H9 (cell line): Measurements from ENCODE around the gene AACS. TPM values are rescaled to one million over a fixed set of nuclear protein-coding genes. Genes with fewer than 3 reads are reported as not detected.

Experiments
- DNase-seq: peaks from one replicate; pipeline ENCODE4 v3.0.0-alpha.2; 2017
- H2AFZ ChIP-seq: one replicate; pipeline ENCODE4 v1.6.1; 2013; ENCODE audit warnings: mild to moderate bottlenecking, low read length, control low read depth, moderate library complexity
- H2AK5ac ChIP-seq: 2 replicates; pipeline ENCODE4 v1.6.1; 2013; ENCODE audit warnings: low read length, control low read depth, mixed read lengths; ENCODE audit not compliant: insufficient read length
- H2BK120ac ChIP-seq: one replicate; pipeline ENCODE4 v1.6.1; 2013; ENCODE audit warnings: low read depth, mild to moderate bottlenecking, low read length, control low read depth, inconsistent platforms; ENCODE audit not compliant: poor library complexity, severe bottlenecking
- H2BK12ac ChIP-seq: 2 replicates; pipeline ENCODE4 v1.6.1; 2013; ENCODE audit warnings: low read length, control low read depth, mixed read lengths, low read depth; ENCODE audit not compliant: insufficient read length
- H2BK15ac ChIP-seq: 2 replicates; pipeline ENCODE4 v1.6.1; 2013; ENCODE audit warnings: low read depth, low read length, control low read depth
- H2BK20ac ChIP-seq: one replicate; pipeline ENCODE4 v1.6.1; 2013; ENCODE audit warnings: low read depth, mild to moderate bottlenecking, low read length, control low read depth, inconsistent platforms; ENCODE audit not compliant: poor library complexity, severe bottlenecking
- H2BK5ac ChIP-seq: 2 replicates; pipeline ENCODE4 v1.6.1; 2013; ENCODE audit warnings: low read length, control low read depth, mixed read lengths; ENCODE audit not compliant: insufficient read length
- H3K14ac ChIP-seq: 2 replicates; pipeline ENCODE4 v1.6.1; 2013; ENCODE audit warnings: low read length, control low read depth; ENCODE audit not compliant: insufficient read depth
- H3K18ac ChIP-seq: 2 replicates; pipeline ENCODE4 v1.6.1; 2013; ENCODE audit warnings: low read depth, mild to moderate bottlenecking, mixed read lengths, low read length, control low read depth; ENCODE audit not compliant: insufficient read length
- H3K23ac ChIP-seq: 2 replicates; pipeline ENCODE4 v1.6.1; 2013; ENCODE audit warnings: low read length, control low read depth, mixed read lengths, low read depth; ENCODE audit not compliant: insufficient read length
- H3K23me2 ChIP-seq: 2 replicates; pipeline ENCODE4 v1.6.1; 2013; ENCODE audit warnings: low read depth, mild to moderate bottlenecking, mixed read lengths, low read length, control low read depth; ENCODE audit not compliant: insufficient read length, poor library complexity, severe bottlenecking
- H3K27ac ChIP-seq: 2 replicates; pipeline ENCODE4 v1.5.1; 2013; ENCODE audit warnings: low read length, control low read depth, mixed read lengths, low read depth; ENCODE audit not compliant: insufficient read length
- H3K27me3 ChIP-seq: 2 replicates; pipeline ENCODE4 v1.6.1; 2013; ENCODE audit warnings: low read length, control low read depth, inconsistent platforms; ENCODE audit not compliant: insufficient read depth
- H3K4ac ChIP-seq: 2 replicates; pipeline ENCODE4 v1.6.1; 2013; ENCODE audit warnings: low read depth, mild to moderate bottlenecking, control low read depth, inconsistent platforms, low read length, moderate library complexity
- H3K4me1 ChIP-seq: 2 replicates; pipeline ENCODE4 v1.6.1; 2013; ENCODE audit warnings: low read length, control low read depth, inconsistent platforms; ENCODE audit not compliant: insufficient read depth
- H3K4me2 ChIP-seq: 2 replicates; pipeline ENCODE4 v1.6.1; 2013; ENCODE audit warnings: low read length, control low read depth, mixed read lengths; ENCODE audit not compliant: insufficient read length, insufficient read depth
- H3K56ac ChIP-seq: 2 replicates; pipeline ENCODE4 v1.6.1; 2013; ENCODE audit warnings: low read depth, mild to moderate bottlenecking, mixed read lengths, low read length, control low read depth; ENCODE audit not compliant: insufficient read length
- H3K79me1 ChIP-seq: 2 replicates; pipeline ENCODE4 v1.6.1; 2013; ENCODE audit warnings: low read depth, mild to moderate bottlenecking, moderate library complexity, low read length, control low read depth, inconsistent platforms; ENCODE audit not compliant: insufficient read depth, poor library complexity, severe bottlenecking
- H3K79me2 ChIP-seq: 2 replicates; pipeline ENCODE4 v1.6.1; 2013; ENCODE audit warnings: low read length, control low read depth, inconsistent platforms; ENCODE audit not compliant: insufficient read depth
- H3K9ac ChIP-seq: 2 replicates; pipeline ENCODE4 v1.6.1; 2013; ENCODE audit warnings: low read length, control low read depth, mixed read lengths; ENCODE audit not compliant: insufficient read length; ENCODE audit errors: extremely low read depth
- H3K9me3 ChIP-seq: one replicate; pipeline ENCODE4 v1.6.1; 2013; ENCODE audit warnings: low read depth, low read length, inconsistent platforms; ENCODE audit not compliant: control insufficient read depth
- H3T11ph ChIP-seq: one replicate; pipeline ENCODE4 v1.6.1; 2013; ENCODE audit warnings: mild to moderate bottlenecking, low read length, control low read depth, inconsistent platforms
- H4K20me1 ChIP-seq: one replicate; pipeline ENCODE4 v1.6.1; 2013; ENCODE audit not compliant: control insufficient read depth, insufficient read length, insufficient read depth
- H4K5ac ChIP-seq: 2 replicates; pipeline ENCODE4 v1.6.1; 2013; ENCODE audit warnings: low read depth, mild to moderate bottlenecking, mixed read lengths, low read length, control low read depth; ENCODE audit not compliant: insufficient read length
- H4K8ac ChIP-seq: replicated peaks from 2 replicates; pipeline ENCODE4 v1.6.1; 2013; ENCODE audit warnings: low read length, control low read depth, mixed read lengths, low read depth; ENCODE audit not compliant: insufficient read length
- H4K91ac ChIP-seq: 2 replicates; pipeline ENCODE4 v1.6.1; 2013; ENCODE audit warnings: low read depth, mild to moderate bottlenecking, moderate library complexity, mixed read lengths, low read length, control low read depth; ENCODE audit not compliant: insufficient read length
- H3K27ac Mint-ChIP-seq, 3 experiments: 2 replicates in 2 of 3; 3 replicates in 1 of 3; pipeline ENCODE4 v1.8.0; 2020 to 2021; ENCODE audit warnings: mixed read lengths in 3 of 3, mild to moderate bottlenecking in 1 of 3, moderate library complexity in 1 of 3
- H3K27me3 Mint-ChIP-seq: 2 replicates; pipeline ENCODE4 v1.8.0; 2021; ENCODE audit warnings: low read depth, mild to moderate bottlenecking, moderate library complexity, mixed read lengths
- H3K36me3 Mint-ChIP-seq, 3 experiments: 2 replicates in 2 of 3; 3 replicates in 1 of 3; pipeline ENCODE4 v1.8.0; 2020 to 2021; ENCODE audit warnings: low read depth in 3 of 3, mixed read lengths in 3 of 3; ENCODE audit not compliant: insufficient read depth in 1 of 3
- H3K4me1 Mint-ChIP-seq, 2 experiments: 2 replicates each; pipeline ENCODE4 v1.8.0; 2020; ENCODE audit warnings: mixed read lengths in 2 of 2
- H3K4me3 Mint-ChIP-seq, 2 experiments: 2 replicates in 1 of 2; 3 replicates in 1 of 2; pipeline ENCODE4 v1.8.0; 2020 to 2021; ENCODE audit warnings: mild to moderate bottlenecking in 2 of 2, mixed read lengths in 2 of 2, moderate library complexity in 1 of 2
- H3K9me3 Mint-ChIP-seq, 2 experiments: 2 replicates in 1 of 2; 3 replicates in 1 of 2; pipeline ENCODE4 v1.8.0; 2020; ENCODE audit warnings: mild to moderate bottlenecking in 2 of 2, mixed read lengths in 2 of 2, moderate library complexity in 1 of 2
- CTCF ChIP-seq: fragments of 200-600 bp; sonication (generic); conservative IDR thresholded peaks from 3 replicates; pipeline ENCODE4 v1.8.0; 2021; ENCODE audit warnings: antibody characterized with exemption, mild to moderate bottlenecking
- WGBS: extraction: QIAGEN DNeasy Blood & Tissue Kit; methylation state at CpG from one replicate; pipeline ENCODE4 v1.1.7; 2013; ENCODE audit warnings: missing lambda C conversion rate, low lambda C conversion rate, mixed read lengths; ENCODE audit not compliant: insufficient read length; ENCODE audit errors: extremely low coverage; 5-methylcytosine and 5-hydroxymethylcytosine counted together
- total RNA-seq: library from RNA; stranded (reverse); gene quantifications from 2 replicates; pipeline ENCODE4 v1.2.1, GENCODE V29; 2021

AACS gene
- total RNA-seq, 1 experiment from 2014 or later = 35.0 TPM

- no peak overlapping the region for H4K5ac ChIP-seq
- H3K9me3 Mint-ChIP-seq = no peaks in the 10 kb centered on the region
- no peak overlapping the region for H3K4me2 ChIP-seq
- peaks cover 8% of the 10 kb centered on the region for H3K27me3 Mint-ChIP-seq
- no peak overlapping the region for H2AK5ac ChIP-seq
- no peak overlapping the region for H2AFZ ChIP-seq
- no peak overlapping the region for H2BK5ac ChIP-seq
- no peak overlapping the region for H3T11ph ChIP-seq
- H3K9me3 ChIP-seq = no peaks in the 10 kb centered on the region
- no peak for DNase-seq
- H3K79me1 ChIP-seq = no peaks in the 10 kb centered on the region
- H3K36me3 Mint-ChIP-seq = peaks cover 0 to 9% (median 4%) of the 10 kb centered on the region in 3 experiments; a peak in 2 of 7 replicates
- H3K4me1 Mint-ChIP-seq = peaks cover 16 to 22% of the 10 kb centered on the region in 2 experiments
- peak overlapping the region in 1 of 3 experiments; percentile 79; a peak in 1 of 7 replicates for H3K27ac Mint-ChIP-seq
- no peak overlapping the region for H3K4ac ChIP-seq
- H3K23ac ChIP-seq = no peak overlapping the region
- H2BK120ac ChIP-seq = no peak overlapping the region
- WGBS = no CpG with 5 or more reads among the region's 9 CpGs
- H4K20me1 ChIP-seq = no peaks in the 10 kb centered on the region
- no peak overlapping the region for H3K56ac ChIP-seq
- no peak overlapping the region for H2BK15ac ChIP-seq
- no peak overlapping the region for H4K91ac ChIP-seq
- TF ChIP-seq CTCF = no peak
- no peak overlapping the region; the same call in 1 of the 2 replicates for H3K14ac ChIP-seq
- no peak overlapping the region for H4K8ac ChIP-seq
- H3K4me1 ChIP-seq = no peaks in the 10 kb centered on the region
- H2BK20ac ChIP-seq = no peak overlapping the region
- no peaks in the 10 kb centered on the region for H3K79me2 ChIP-seq
- no peak overlapping the region for H3K27ac ChIP-seq
- H3K27me3 ChIP-seq = no peaks in the 10 kb centered on the region
- H3K18ac ChIP-seq = no peak overlapping the region
- no peaks in the 10 kb centered on the region for H3K23me2 ChIP-seq
- no peak overlapping the region for H2BK12ac ChIP-seq
- H3K4me3 Mint-ChIP-seq = no peak overlapping the region
- no peak overlapping the region for H3K9ac ChIP-seq
Observed at GRCh38 chr12:125142601-125143000, 77.4 kb downstream of the AACS start.
